GM19043 (cell line): ENCODE data around the gene GRAP2.
A peak's percentile ranks its signal among the peaks of the same experiment; 100 is the strongest.

Experiments
- ATAC-seq: cut with Tn5 transposase; IDR thresholded peaks from one replicate; pipeline ENCODE4 v1.9.1; 2021; ENCODE audit warnings: low read depth; ENCODE audit not compliant: unreplicated experiment

GRAP2 gene

DNA sequence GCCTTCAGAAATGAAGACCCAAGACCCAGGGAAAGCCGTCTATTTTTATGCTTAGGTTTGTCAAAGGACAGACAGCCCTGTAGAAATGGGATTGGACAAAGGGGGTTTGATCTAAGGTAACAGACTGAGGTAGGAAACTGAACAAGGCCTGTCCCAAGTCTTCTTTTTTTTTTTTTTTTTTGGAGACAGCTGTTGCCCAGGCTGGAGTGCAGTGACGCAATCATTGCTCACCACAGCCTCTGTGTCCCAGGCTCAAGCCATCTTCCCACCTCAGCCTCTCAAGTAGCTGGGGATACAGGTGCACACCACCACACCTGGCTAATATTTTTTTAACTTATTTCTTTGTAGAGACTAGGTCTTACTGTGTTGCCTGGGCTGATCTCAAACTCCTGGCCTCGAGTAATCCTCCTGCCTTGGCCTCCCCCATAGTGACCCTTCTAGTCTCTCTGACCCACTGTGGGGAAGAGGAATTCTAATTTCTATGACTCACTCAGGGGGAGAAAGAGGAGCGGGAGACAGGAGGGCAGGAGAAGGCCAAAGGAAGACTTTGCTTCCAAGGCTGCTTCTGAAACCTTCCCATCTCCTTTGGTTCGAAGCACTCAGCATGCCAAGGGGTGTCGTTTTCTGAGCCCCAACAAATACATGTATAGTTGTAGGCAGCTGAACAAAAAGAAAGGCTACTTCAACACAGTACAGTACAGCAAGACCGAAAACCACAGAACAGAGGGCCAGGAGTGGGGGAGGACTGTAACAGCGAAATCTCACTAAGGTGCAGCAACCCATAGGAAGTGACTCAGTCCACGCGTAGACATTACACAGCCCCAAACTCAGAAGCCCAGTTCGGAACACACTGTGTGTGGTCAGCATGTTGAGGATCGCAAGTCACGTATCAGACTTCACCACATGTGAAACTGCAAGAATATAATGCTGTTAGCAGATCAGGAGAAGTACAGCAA lies 60.2 kb downstream of the GRAP2 start:
- ATAC-seq: peak; percentile 83

DNA sequence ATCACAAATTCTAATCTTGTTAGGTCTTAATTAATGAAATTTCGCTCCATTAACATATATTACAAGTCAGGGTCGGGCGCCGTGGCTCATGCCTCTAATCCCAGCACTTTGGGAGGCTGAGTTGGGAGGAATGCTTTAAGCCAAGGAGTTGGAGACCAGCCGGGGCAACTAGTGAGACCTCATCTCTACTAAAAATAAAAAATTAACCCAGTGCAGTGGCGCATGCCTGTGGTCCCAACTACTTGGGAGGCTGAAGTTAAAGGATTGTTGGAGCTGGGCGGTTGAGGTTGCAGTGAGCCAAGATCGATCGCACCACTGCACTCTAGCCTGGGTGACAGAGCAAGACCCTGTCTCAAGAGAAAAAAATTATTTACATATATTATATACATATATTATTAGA lies 61.2 kb downstream of the GRAP2 start:
- no peak for ATAC-seq

DNA sequence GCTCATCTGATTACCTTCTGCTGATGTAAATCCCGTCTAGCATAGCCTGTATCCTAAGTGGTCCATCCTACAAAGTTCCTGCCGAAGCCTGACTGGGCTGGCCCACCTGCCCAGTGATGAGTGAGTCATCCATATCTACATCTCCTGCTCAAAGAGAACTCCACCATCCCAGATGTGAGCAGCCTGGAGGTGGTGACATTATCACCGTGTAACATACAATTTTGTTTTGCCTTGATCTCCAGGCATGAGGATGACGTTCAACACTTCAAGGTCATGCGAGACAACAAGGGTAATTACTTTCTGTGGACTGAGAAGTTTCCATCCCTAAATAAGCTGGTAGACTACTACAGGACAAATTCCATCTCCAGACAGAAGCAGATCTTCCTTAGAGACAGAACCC lies 64.9 kb downstream of the GRAP2 start:
- ATAC-seq: no peak

DNA sequence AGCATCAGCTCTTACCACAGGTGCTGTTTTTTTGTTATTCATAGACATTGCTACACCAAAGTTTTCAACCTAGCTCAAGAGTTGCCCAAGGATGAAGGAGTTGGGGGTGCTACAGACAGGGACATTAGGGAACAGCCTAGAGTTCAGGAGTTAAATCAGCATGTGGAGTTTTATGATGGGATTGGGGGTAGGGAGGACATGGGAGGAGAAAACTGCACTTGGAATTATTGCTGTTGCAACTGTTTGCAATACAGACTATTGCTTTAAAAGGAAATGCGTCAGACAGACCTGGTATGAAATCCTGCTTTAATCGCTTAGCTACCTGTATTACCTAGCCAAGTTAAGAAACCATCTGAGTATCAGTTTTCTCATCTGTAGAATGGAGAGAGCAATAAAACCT lies 65.6 kb downstream of the GRAP2 start:
- no peak for ATAC-seq

DNA sequence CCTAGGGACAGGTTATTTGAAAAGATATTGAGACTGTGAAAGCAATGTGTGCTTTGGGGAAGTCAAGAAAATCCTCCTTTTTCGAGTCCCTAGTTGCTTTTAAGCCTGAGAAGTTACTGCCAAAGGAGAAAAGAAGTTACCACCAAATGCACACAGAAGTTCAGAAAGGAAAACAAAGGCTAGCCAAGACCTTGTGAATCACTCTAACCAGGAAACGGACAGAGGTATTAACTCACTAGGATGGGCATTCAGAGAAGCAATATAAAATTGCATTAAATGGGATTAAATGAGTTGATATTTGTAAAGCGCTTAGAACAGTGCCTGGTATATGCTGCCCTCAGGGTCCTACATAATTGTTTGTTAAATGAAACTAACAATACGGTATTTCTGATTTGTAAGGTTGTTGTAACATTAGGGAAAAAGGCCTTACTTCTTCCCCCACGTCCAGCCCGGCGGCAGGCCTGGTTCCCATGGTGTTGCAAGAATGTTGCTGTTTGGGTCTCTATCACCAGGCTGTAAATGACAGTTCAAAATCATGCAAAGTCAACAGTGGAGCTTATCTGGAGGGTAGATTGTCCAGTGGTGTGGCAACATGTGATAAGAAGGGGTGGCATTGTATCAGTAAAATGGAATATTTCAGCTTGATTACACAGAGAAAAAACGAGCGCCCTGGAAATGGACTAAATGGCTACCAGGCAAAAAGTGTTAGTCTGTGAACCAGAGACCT lies 66.4 kb downstream of the GRAP2 start:
- no peak for ATAC-seq

DNA sequence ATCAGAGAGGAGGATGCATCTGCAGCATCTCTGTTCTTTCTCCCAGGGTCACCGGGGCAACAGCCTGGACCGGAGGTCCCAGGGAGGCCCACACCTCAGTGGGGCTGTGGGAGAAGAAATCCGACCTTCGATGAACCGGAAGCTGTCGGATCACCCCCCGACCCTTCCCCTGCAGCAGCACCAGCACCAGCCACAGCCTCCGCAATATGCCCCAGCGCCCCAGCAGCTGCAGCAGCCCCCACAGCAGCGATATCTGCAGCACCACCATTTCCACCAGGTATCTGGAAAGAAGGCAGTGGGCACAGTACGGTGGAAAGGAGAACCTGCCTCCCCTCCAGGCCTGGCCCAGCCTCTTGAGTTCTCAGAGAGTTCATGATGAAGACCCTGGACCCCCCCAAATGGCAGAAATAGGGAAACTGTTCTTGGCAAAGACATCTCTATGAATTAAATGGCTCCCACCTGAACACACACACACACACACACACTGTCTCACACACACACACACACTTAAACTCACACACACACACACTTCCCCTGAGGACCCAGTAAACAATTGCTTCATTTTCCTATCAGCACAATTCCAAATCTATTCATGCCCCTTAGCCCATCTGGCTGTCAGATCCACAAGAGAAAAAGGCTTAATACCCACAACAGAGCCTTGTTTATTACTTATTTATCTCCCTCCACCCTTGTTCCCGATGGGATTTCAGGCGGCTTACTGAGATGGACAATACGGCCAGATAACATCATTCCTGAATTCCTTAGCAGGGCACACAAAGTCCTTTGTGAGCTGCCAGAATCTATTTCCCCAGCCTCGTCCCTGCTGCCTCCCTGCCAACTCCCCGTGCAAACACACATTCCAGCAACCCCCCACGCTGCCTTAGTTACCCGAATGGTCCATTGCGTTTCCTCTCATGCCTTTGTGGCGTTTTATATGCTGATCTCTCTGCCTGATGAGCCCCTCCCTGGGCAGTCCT lies 67.4 kb downstream of the GRAP2 start:
- no peak for ATAC-seq

DNA sequence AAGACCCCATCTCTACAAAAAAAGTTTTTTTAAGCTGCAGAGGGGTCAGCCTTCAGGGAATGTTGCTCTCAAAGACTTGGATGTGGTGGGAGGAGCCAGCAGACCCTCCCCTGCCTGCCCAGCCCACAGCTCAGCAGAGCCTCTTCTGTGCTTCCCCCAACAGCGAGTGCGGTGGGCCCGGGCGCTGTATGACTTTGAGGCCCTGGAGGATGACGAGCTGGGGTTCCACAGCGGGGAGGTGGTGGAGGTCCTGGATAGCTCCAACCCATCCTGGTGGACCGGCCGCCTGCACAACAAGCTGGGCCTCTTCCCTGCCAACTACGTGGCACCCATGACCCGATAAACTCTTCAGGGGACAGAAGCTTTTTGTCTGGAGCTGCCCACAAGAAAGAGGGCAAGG lies 69.9 kb downstream of the GRAP2 start:
- ATAC-seq: no peak

DNA sequence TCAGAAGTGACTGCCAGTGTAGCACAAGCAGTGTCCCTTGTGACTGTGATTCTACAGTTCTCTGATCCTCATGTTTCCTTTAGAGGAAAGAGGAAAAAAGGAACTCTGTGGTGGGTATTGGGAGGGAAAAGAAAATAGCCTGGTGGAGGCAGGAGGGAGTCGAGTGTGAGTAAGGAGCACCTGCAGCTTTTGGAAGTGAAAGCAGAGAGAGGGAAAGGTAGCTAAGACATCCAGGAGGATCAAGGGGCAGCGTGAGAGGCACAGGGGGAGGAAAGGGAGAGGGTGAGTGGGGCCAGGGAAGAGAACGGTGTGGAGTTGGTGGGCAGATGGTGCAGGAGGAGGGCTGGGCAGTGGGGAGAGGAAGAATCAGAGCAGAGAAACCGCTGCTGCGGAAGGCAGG lies 71.8 kb downstream of the GRAP2 start:
- ATAC-seq: no peak

DNA sequence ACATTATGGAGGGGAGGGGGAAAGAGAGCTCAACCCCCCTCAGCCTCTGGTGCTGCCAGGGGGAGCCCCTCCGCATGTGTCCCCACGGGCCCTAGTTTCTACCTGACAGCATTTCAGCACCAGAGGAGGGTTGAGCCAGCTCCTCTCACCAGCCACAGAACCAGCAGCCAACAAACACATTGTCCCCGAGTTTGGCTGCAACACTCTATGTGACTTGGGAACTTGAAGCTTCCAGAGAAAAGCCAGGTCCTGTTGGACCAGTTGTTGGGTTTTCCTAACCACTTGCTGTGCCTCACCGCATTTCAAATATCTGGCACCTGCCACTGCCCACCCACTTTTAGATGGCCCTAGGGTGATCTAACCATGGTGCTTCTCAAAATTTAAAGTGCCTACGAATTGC lies 72.8 kb downstream of the GRAP2 start:
- no peak for ATAC-seq

DNA sequence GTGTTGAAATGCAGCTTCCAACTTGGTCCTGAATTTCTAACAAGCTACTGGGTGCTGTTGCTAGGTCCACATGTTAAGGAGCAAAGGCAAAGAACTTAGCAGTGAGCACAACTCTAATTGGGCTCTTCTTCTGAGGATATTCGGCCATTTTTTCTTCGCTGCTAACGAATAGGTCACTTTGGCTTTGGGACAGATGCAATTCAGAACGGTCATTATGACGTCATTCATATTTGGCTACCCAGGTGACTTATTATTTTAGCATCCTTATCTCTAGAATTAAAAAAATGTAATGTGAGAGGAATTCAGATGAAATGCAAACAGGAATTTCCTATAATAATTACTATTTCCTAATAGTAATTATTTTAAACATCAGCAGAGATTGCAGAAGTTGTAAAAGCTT lies 73.2 kb downstream of the GRAP2 start:
- ATAC-seq: no peak

DNA sequence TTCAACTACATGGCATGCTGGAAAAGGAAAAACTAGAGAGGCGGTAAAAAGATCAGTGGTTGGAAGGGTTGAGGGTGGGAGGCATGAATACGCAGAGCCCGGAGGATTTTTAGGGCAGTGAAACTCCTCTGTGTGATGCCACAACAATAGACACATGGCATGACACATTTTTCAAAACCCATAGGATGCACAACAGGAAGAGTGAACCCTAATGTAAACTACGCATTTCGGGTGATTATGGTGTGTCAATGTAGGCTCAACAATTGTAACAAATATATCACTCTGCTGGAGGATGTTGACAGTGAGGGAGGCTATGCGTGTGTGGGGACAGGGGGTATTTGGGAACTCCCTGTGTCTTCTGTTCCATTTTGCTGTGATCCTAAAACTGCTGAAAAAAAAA lies 78.2 kb downstream of the GRAP2 start:
- ATAC-seq: no peak

DNA sequence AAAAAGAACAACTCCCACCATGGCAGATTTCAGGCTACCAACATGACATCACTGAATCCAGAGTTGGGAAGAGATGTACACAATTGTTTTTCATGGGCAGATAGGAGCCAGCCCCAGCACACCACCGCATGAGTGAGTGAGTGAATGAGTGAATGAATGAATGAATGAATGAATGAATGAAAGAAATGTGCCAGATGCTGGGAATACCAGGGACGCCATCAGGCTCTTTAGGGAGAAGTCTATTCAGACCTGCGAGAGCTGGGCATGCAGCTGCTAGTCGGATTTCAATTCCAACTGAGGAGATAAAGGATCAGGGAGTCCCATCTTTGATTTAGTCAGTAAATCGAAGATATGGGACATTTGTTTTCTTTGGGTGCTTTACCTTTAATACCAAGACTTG lies 78.6 kb downstream of the GRAP2 start:
- ATAC-seq: no peak

DNA sequence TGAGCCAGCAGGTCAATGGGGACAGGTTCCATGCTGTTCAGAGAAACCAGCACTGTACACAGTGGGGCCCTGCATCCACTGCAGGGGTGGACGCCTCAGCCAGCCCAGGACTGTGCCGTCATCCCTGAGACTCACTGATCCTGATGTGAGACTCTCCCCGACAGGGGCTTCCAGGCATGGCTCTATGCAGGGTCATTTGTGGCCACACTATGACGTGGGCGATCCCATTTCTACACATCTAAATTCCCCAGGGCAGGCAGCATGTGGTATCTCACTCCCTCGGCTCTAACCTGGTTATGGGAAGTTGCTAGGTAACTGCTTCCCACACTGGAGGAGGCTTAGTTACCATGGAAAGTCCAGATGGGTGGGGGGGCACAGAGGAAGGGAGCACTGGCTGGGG lies 79.7 kb downstream of the GRAP2 start:
- no peak for ATAC-seq

DNA sequence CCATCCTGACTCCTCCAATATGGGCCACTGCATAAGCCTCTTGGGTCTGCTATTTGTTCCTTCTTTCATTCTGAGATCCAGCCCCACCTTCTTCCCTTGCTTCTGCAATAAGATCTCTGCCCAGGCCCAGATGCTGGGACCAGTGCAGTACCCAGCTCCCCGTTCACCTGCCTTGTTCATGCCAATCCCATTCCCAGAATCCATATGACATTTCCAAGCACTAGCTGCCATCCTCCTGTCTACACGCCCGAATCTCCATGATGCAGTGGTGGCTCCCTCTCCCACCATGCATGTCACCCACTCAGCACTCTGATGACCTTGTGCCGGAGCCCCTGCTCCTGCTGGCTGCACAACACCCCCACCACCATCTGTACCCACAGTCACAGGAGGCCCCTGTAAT lies 82.5 kb downstream of the GRAP2 start:
- no peak for ATAC-seq

DNA sequence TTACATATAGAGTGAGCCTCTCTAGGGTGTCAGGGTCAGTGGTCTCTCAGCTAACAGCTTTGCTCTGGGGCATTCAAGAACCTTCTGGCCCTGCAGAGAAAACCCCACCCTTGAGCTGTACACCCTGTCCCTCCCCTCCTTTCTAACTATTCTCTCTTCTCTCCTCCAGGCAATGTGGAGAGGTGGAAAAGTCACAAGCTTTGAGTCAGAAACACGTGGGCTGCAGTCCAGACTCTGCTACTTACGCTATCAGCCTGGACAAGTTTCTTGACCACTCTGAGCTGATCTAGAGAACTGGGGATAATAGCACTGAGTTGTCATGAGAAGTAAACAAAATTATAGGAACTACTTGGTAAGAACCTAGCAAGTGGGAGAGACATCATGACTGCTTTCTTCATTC lies 83.1 kb downstream of the GRAP2 start:
- no peak for ATAC-seq

DNA sequence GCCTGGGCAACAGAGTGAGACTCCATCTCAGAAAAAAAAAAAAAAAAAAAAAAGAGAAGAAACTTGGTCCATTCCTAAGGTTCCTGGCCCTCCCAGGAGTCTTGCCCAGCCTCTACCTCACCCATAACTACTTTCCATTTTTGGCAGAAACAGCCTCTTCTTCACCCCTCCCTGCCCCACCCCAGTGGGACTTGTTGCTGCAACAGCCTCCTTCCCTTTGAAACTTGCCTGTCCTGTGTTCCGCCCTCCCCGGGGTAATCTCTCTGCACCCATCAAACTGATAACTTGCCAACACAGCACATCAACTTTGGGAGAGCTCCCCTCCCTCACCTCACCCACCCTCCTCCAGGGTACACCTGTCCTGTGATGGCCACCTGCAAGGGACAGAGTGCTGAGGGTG lies 83.9 kb downstream of the GRAP2 start:
- ATAC-seq: no peak

DNA sequence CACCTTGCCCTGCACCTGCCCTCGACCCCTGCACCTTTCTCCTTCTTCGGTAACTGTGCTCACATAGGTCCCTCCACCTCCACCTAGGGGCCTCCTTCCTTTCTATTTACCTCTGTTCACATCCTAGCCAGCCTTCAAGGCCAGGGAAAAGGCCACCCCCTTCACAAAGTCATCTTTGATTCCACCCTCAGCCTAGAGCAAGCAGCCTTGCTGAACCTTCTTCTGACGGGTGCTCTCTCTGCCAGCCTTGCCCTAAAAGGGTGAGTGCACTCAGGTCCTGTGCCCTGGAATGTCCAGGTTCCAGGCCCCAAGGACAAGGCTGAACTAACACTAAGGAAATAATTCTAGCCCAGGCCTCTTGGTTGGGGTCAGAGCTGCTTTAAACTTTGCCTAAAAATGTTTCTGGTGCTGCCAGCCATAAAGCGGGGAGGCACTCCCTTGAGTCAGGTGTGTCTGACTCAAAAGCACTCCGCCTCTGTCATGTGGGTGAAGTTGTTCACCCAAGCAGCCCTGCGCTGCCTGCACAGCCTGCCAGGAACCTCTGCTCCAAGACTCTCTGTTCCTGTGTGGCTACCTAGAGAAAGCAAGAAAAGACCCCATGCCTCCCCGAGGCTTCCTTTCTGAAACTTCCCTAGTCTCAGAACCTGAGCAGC lies 84.6 kb downstream of the GRAP2 start:
- ATAC-seq: no peak

DNA sequence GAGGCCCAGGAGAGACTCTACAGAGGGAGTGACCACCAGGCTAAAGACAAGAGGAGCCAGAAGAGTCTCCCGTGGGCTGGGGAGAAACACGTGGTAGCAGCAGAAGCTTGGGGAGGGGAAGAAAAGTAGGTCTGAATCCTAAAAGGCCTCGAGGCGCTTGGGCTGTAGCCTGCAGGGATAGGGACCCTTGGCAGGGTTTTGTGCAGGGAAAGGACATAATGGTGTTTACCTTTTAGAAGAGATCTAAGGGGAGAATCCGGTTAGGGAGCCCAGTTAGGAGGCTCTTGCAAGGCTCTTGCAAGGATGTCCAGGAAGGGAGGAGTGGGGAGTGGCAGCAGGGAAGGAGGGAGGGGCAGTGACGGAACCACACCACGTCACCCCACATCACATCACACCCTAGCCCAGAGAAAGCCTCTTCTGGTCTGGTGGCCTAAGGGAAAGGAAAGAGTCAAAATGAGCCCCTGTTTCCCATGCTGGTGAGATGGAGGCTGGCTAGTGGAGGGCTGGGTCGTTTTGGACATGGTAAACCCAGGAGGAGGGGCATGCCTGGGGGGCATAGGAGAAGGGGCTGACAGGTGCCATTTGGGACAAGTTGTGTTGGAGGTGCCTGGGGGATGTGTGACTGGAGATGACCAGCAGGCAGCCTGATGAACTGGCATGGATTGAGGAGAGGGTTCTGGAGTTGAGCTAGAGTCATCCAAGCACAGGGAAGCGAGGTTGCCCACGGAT lies 87.7 kb downstream of the GRAP2 start:
- ATAC-seq: no peak

DNA sequence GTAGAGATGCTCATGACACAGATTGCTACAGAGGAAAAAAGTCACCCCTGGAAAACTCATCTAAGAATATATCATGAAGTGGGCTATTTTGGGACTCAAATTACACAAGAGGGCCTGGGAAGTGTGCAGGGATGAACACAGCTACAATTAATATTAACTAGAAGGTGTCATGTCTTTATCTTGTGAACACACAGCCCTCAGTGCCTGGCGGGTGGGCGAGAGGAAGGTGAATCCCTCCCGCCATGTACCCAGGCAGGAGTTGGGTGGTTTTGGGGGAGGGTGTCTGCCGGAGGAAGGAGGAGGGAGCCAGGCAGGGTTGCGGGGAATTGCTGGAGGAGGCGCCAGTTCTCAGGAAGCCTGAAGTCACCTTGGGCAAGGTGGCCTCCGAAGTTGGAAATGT lies 88.7 kb downstream of the GRAP2 start:
- ATAC-seq: no peak

DNA sequence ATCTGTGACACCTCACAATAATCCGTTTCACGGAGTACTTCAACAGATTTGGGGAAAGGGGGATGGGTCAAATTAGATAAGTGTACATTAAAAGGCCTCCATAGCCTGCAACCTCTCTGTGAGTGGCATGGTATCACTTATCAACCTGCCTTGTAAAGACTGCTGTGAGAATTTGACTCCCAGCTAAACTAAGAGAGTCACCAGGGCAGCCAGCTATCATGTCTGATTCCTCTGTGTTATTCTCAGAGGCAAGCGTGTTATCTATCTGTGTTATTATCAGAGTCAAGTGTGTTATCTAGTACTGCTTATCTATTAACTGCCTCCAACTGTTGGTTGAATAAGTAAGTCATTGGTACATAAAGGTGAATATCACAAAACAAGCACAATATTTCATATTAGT lies 89.8 kb downstream of the GRAP2 start:
- no peak for ATAC-seq
